ENCODE data around the gene PGM5.

DNA sequence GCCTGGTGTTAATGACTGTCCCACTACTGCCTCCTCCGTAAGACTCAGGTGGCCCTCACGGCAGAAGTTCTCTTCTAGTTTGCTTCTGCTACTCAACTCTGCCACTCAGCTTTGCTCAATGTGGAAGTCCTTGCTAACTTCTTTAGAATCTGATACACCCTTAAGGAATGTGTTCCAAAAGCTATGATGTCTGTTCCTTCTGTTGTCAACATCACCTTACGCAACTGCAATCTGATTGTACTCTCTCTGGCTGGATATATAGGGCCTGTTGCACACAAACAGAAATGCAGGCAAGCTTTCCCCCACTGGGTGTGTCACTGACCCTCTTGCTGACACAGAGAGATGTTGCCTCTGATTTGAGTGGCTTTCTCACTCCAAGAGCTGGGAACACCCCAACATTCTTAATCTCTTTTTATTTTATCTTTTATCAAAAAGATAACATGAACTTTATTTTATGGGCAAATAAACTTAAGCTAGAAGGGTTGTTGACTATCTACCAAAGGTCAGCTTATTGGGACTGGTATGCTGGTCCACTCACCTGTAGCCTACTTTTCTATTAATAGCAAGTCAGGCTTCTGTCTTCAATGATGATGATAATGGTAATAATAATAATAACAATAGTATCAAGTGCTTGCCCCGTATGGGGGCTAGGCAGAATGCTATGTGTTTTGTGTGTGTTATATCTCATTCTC lies 159.1 kb downstream of the PGM5 start:
- TF ChIP-seq, protein P1, sequence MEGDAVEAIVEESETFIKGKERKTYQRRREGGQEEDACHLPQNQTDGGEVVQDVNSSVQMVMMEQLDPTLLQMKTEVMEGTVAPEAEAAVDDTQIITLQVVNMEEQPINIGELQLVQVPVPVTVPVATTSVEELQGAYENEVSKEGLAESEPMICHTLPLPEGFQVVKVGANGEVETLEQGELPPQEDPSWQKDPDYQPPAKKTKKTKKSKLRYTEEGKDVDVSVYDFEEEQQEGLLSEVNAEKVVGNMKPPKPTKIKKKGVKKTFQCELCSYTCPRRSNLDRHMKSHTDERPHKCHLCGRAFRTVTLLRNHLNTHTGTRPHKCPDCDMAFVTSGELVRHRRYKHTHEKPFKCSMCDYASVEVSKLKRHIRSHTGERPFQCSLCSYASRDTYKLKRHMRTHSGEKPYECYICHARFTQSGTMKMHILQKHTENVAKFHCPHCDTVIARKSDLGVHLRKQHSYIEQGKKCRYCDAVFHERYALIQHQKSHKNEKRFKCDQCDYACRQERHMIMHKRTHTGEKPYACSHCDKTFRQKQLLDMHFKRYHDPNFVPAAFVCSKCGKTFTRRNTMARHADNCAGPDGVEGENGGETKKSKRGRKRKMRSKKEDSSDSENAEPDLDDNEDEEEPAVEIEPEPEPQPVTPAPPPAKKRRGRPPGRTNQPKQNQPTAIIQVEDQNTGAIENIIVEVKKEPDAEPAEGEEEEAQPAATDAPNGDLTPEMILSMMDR (IDR thresholded peaks at IDR 0.05; ENCODE audit: insufficient read depth, low read length, poor library complexity, severe bottlenecking) = no peak
- no peak for TF ChIP-seq EZH2phosphoT487 (conservative IDR thresholded peaks at IDR 0.05; ENCODE audit: low read length)
